ENCODE data around the gene IL1F10.
"Not testable (repeated sequence)": the region's sequence is repeated elsewhere in the genome, so short reads cannot be mapped to it uniquely, and the experiment has no call there.

Gene IL1F10

GRCh38 chr2:113081488-113082210 lies 13.9 kb downstream of the IL1F10 start:
- DNase-seq: no peak

DNA sequence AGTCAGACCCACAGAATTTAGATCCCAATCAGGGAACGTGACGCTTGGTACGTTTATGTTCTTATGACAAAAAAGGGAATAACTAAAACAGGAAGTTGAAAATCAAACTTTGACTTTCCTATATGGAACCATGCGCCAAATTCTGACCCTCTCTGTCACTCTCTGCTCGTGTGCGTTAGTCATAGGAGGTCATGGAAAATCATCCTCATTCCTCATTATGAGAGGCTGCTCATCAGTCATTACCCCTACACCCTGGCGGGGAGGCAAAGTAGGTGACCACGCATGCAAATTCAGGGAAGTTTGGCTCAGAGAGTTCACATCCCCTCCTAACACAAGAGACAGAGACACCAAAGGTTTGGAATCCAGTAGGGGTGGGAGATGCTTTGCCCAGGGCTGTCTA lies 15.5 kb downstream of the IL1F10 start:
- no peak for DNase-seq

GRCh38 chr2:113084249-113085000 lies 16.7 kb downstream of the IL1F10 start:
- no peak for DNase-seq

- DNase-seq: no peak
Measured at GRCh38 chr2:113085542-113085941, 17.8 kb downstream of the IL1F10 start.

GRCh38 chr2:113088213-113088992 lies 20.6 kb downstream of the IL1F10 start:
- no peak for DNase-seq

- no peak for DNase-seq
Measured at GRCh38 chr2:113089916-113090315, 22.1 kb downstream of the IL1F10 start.

- no peak for DNase-seq
Measured at GRCh38 chr2:113091231-113091896, 23.6 kb downstream of the IL1F10 start.

GRCh38 chr2:113092864-113093612 lies 25.3 kb downstream of the IL1F10 start:
- no peak for DNase-seq

DNA sequence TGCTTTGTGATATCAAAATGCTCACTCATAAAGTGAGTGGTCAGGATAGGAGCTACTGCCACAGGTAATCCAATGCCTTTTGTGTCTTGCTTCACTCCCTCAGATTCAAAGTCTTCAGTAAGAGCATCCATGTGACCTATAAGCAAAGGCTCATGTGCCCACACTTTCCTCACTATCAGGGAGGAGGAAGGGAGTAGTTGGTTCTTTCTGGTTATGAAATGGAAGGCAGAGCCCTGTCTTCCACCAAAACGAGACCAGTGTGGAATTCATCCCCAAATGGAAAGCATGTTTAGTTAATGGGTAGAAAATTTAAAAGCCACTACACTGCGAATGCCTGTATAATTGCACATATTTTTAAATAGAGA lies 25.8 kb downstream of the IL1F10 start:
- no peak for DNase-seq

GRCh38 chr2:113096306-113096705 lies 28.5 kb downstream of the IL1F10 start:
- DNase-seq: not testable (repeated sequence)

DNA sequence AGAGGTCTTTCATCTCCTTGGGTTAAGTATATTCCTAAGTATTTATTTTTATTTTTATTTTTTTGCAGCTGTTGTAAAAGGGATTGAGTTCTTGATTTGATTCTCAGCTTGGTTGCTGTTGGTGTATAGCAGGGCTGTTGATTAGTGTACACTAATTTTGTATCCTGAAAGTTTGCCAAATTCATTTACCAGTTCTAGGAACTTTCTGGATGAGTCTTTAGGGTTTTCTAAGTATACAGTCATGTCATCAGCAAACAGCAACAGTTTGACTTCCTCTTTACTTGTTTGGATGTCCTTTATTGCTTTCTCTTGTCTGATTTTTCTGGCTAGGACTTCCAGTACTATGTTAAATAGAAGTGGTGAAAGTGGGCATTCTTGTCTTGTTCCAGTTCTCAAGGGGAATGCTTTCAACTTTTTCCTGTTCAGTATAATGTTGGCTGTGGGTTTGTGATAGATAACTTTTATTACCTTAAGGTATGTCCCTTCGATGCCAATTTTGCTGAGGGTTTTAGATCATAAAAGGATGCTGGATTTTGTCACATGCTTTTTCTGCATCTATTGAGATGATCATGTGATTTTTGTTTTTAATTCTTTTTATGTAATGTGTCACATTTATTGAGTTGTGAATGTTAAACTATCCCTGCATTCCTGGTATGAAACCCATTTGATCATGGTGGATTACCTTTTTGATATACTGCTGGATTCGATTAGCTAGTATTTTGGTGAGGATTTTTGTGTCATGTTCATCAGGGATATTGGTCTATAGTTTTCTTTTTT lies 29.3 kb downstream of the IL1F10 start:
- not testable (repeated sequence) for DNase-seq

- DNase-seq: no peak
Measured at GRCh38 chr2:113098041-113098440, 30.3 kb downstream of the IL1F10 start.

- no peak for DNase-seq
Measured at GRCh38 chr2:113098532-113098931, 30.8 kb downstream of the IL1F10 start.

DNA sequence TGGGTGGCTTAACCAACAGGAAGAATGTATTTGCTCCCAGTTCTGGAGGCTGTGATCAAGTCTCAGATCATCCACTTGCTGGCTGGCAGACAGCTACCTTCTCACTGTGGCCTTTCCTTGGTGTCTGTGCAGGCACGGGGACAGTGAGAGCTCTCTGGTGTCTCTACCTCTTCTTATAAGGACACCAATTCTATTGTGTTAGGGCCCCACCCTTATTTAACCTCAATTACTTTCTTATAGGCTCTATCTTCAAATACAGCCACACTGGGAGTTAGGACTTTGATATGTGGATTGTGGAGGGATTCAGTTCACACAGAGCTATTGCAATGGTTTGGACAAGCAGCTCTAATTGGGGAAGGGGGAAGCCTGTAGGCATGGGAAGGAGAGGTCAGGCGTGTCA lies 34.4 kb downstream of the IL1F10 start:
- DNase-seq: no peak

- DNase-seq: no peak
Measured at GRCh38 chr2:113103277-113103676, 35.5 kb downstream of the IL1F10 start.

GRCh38 chr2:113104054-113104611 lies 36.4 kb downstream of the IL1F10 start:
- DNase-seq: no peak

DNA sequence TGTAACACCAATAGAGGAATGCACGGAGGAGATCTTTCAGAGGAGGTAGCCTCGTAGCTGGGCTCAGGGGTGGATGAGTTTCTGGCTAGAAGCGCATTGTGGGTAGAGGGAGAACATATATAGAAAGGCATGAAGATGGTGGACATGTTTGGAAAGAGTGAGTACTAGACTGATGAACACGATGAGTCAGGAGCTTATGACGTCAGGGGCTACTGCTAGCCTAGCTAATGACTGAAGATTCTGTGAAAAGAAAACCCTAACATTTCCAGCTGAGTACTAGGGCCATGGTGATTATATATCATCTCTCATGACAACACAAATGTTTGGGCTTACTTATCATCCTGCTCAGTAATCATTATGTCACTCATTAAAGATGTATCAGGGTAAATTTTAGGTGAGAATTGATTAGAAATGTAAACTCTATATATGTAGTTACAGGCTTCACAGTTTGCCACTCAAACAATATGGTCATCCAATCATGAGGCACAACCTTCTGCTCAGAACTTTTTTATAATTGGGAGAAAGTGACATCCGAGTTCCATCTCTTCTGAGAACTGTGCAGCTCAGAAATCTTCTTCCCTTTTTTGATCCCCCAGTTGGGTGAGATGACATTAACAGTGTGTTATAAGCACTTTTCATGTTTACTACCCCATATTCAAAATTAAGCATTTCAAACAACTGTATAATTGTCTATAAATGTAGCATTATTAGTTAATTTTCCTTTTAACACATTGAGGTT lies 37.4 kb downstream of the IL1F10 start:
- no peak for DNase-seq

GRCh38 chr2:113111121-113111520 lies 43.4 kb downstream of the IL1F10 start:
- no peak for DNase-seq

DNA sequence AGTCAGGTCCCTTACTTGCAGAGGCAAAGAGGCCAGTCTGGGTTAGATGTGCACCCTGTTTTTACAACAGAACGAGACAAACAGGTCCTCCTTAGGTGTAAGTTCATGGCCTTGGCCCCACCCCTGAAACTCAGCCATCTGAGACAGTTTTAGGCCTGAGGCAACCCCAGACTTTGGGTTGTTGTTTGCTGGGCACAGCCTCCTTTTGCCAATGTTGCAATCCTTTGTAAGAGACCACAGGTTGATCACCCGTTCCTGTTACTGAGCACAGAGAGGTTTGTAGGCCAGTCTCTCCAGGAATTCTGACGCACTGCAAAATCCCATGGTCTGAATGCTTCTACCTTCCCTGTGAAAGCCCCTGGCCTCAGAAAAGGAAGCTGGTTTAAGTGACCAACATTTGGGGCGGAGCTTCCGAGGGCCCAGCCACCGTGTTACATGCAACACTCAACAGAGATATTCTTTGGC lies 44.1 kb downstream of the IL1F10 start:
- no peak for DNase-seq

- DNase-seq: no peak
Measured at GRCh38 chr2:113112441-113112840, 44.7 kb downstream of the IL1F10 start.

All from right kidney (tissue), 1 donor.